Activated T-cell treated with anti-CD3 and anti-CD28 coated beads for 4 hours (primary cell): ENCODE measurements around the gene DCPS.

Experiments
- DNase-seq: peaks from one replicate; pipeline ENCODE4 v3.0.0-alpha.2; 2020

The DCPS gene

GRCh38 chr11:126328938-126329643 is 25.2 kb downstream of the DCPS start:
- DNase-seq = no peak

- DNase-seq = no peak
Measured at GRCh38 chr11:126329644-126330211, 25.9 kb downstream of the DCPS start.

GRCh38 chr11:126331286-126331685 is 27.4 kb downstream of the DCPS start:
- DNase-seq = no peak

- DNase-seq = no peak
Measured at GRCh38 chr11:126332221-126332711, 28.4 kb downstream of the DCPS start.

DNA sequence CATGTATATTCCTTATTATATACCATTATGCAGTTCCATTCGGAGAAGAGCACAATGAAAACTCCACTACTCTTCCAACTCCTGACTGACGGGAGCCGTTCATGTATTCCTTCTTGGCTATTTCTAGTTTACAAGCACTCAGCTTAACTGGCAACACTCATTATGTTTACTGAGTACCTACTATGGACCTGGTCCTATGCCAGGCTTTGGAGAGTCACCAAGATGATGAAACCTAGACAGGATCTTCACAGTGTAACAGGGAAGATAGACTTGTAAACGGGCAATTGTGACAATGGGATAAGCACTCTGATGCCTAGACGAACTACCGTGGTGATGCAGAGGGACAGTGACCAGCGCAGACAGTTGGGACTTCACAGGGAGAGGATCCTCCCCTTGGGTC is 29.3 kb downstream of the DCPS start:
- no peak for DNase-seq

- no peak for DNase-seq
Measured at GRCh38 chr11:126334659-126335462, 31.0 kb downstream of the DCPS start.

GRCh38 chr11:126335463-126335760 is 31.6 kb downstream of the DCPS start:
- no peak for DNase-seq

GRCh38 chr11:126336138-126336541 is 32.3 kb downstream of the DCPS start:
- no peak for DNase-seq

GRCh38 chr11:126336671-126337101 is 32.8 kb downstream of the DCPS start:
- no peak for DNase-seq

DNA sequence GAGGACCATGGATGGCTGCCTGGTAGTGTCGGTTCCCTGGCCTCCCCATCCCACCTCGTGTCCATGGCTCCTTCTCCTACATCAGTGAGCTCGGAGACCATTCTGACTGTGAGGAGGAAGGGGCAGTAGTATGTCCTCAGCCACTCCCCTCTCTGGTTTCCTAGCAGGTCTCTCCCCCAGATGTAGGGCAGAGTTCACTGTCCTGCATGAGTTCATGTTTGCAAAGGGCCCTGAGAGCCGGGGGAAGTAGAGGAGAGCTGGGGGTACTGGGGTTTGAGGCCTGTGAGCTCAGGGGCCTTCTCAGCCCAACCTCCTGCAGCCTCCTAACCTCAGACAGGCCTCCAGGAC is 33.2 kb downstream of the DCPS start:
- no peak for DNase-seq

GRCh38 chr11:126337474-126338241 is 33.8 kb downstream of the DCPS start:
- no peak for DNase-seq

GRCh38 chr11:126338346-126339055 is 34.6 kb downstream of the DCPS start:
- DNase-seq = no peak

DNA sequence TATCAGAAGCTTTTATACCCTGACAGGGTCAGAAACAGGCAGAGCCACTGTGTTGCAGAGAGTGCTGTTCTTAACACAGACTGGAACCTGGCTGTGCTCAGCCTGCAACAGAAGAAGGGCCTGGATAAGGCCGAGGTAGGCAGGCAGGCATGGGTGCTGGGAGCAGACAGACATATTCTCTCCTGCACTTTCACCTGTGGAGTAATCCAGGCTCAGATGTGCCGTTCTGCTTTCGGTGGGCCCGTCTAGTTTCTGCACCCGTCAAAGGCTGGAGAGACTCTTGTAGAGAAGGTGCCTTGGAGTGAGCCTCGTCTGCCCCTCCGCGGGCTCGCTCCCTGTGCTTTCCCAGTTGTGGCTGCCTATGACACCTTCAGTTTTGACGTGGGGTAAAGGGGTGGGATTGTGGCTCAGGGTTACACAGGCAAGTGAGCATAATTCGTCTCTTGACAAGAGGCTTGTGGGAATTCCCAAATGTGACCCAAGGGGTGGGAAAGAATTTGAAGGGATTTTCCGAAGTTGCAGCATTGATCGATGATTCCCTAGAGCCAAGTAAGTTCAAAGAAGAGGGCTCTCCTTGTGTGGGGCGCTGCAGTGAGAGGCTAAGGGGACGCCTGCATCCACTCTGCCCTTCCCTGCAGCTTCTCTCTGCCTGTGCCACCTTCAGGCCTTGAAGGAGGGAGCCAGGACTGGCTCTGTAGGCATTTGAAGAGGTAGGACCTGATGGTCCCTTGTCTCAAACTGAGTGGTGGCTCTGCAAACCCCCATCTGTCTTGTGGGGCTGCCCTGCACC is 35.4 kb downstream of the DCPS start:
- DNase-seq = no peak

- DNase-seq = no peak
Measured at GRCh38 chr11:126339863-126340434, 36.1 kb downstream of the DCPS start.

- no peak for DNase-seq
Measured at GRCh38 chr11:126340960-126341606, 37.2 kb downstream of the DCPS start.

- DNase-seq = no peak
Measured at GRCh38 chr11:126341760-126342161, 37.9 kb downstream of the DCPS start.

DNA sequence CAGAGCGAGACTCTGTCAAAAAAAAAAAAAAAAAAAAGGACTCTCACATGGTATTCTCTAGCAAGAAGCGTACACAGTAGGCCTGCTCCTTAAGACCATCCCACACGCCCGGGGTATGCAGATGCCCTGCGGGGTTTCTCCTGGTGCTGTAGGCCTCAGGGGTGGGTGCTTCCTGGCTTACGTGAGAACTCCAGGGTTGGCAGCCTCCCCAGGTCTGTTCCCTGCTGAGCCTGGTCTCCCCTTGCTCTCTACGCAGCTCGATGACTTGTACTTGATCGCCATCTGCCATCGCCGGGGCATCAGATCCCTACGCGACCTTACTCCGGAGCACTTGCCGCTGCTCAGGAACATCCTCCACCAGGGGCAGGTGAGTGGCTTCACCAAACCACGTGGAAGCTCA is 39.2 kb downstream of the DCPS start:
- no peak for DNase-seq

DNA sequence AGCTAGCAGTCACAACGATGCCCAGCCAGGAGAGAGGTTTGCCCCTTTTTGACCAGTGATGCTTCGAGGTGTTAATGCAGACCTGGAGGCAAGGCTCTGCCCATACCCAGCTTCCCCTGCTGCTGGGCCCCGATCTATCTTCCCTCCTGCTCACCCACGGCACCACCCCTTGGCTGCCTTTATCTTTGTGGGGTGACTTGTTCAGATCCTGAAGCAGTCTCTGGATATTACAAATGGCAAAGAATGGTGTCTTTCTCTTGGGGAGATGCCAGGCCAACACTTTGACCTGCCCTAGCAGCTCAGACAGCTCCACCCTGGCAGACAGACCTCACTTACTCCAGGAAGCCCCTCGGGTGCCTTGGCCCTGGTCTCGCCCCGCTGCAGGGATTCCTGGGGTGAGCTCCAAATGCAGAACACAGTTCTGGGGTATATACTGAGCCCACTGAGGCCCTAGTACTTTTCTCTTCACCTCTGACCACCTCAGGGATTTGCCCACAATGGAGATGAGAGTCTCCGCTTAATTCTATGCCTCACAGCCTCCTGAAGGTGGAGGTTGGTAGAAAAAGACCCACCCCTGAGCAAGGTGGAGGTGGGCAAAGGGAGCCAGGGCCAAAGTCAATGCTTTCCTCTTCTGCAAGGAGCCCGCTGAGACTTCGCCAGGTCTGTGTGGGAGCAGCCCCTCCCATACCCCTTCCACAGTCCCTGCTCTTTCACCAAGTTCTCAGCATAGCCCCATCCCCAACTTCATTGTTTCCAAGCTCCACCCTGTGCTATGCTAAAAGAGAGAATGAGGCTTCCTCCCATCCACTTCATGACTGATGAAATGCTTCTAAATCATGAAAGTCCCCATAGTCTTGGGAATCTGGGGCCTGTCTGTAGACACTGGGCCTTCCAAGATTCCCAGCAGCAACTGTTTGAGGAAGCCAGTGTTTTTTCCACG is 40.6 kb downstream of the DCPS start:
- no peak for DNase-seq

DNA sequence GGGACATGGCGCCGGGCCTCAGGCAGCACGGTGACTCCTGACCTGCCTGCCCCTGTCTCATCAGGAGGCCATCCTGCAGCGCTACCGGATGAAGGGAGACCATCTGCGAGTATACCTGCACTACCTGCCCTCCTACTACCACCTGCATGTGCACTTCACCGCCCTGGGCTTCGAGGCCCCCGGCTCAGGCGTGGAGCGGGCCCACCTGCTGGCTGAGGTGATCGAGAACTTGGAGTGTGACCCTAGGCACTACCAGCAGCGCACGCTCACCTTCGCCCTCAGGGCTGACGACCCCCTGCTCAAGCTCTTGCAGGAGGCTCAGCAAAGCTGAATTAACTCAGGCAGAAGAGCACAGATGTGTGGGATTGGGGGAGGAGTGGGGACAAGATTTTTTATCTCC is 41.4 kb downstream of the DCPS start:
- DNase-seq = no peak
